Thyroid gland (tissue), 4 donors: ENCODE data around the gene DNHD1. TPM values are rescaled to one million over a fixed set of nuclear protein-coding genes. Genes with fewer than 3 reads are reported as not detected.
A peak's percentile ranks its signal among the peaks of the same experiment; 100 is the strongest.

ENCODE experiments used
- DNase-seq, 2 donors: peaks; one replicate each; pipeline ENCODE4 v3.0.0-alpha.2; 2019
- H3K27ac ChIP-seq, 3 donors: fragments of 200-600 bp; sonication (generic); 1 replicate in 2 of 3; 2 replicates in 1 of 3; pipeline ENCODE4 v1.5.1; 2016 to 2019; ENCODE audit warnings: mild to moderate bottlenecking in 1 of 3, moderate library complexity in 1 of 3
- H3K27me3 ChIP-seq: fragments of 200-600 bp; sonication (generic); one replicate; pipeline ENCODE4 v1.5.1; 2019
- H3K36me3 ChIP-seq, 2 donors: fragments of 200-600 bp; sonication (generic); one replicate each; pipeline ENCODE4 v1.5.1; 2016 to 2019
- H3K4me1 ChIP-seq, 2 donors: fragments of 200-600 bp; sonication (generic); one replicate each; pipeline ENCODE4 v1.5.1; 2017 to 2019
- H3K4me3 ChIP-seq, 3 donors: fragments of 200-600 bp; sonication (generic); replicated peaks in 1 of 3; 1 replicate in 2 of 3; 2 replicates in 1 of 3; pipeline ENCODE4 v1.5.1; 2016; ENCODE audit warnings: mild to moderate bottlenecking in 1 of 3
- H3K9me3 ChIP-seq: fragments of 200-600 bp; sonication (generic); one replicate; pipeline ENCODE4 v1.5.1; 2017
- CTCF ChIP-seq, 6 experiments: fragments of 200-600 bp in 3 of 6; fragments of 450-650 bp in 3 of 6; sonication (generic) in 3 of 6; IDR thresholded peaks; one replicate each; pipeline ENCODE4 v1.5.1; 2016 to 2019; ENCODE audit warnings: antibody characterized with exemption in 6 of 6, mild to moderate bottlenecking in 2 of 6, inconsistent platforms in 1 of 6, moderate library complexity in 1 of 6
- POLR2A ChIP-seq, 2 donors: fragments of 450-650 bp; IDR thresholded peaks; one replicate each; pipeline ENCODE4 v1.6.1; 2017; ENCODE audit warnings: antibody characterized with exemption in 2 of 2, mild to moderate bottlenecking in 2 of 2, moderate library complexity in 1 of 2
- WGBS, 2 donors: methylation state at CpG; one replicate each; pipeline ENCODE4 v1.1.5; 2017; 5-methylcytosine and 5-hydroxymethylcytosine counted together
- intact Hi-C: fragments of 100-400 bp; cut with DNase I; formaldehyde crosslinking; loops from one replicate; pipeline ENCODE4 v1.15.1; 2023
- total RNA-seq, 4 donors: library from RNA; depleted of rRNA; stranded (reverse); fragments of >200 nt; gene quantifications; one replicate each; pipeline ENCODE4 v1.2.3, GENCODE V29; 2016

DNHD1 gene
- total RNA-seq, 4 donors from 2014 or later: 10.9 to 21.8 (median 14.9) TPM

- Histone ChIP-seq H3K4me3 (peak overlapping the region; percentile 12 to 74 (median 34)), H3K36me3 (peaks cover 32 to 44% of the 10 kb centered on the region in 2 donors), H3K27me3 (no peaks in the 10 kb centered on the region), H3K27ac (peak overlapping the region; percentile 77 to 96 (median 80)), H3K4me1 (peaks cover 17 to 30% of the 10 kb centered on the region in 2 donors), H3K9me3 (no peaks in the 10 kb centered on the region)
- intact Hi-C loops: no loop called here
- DNase-seq: peak; percentile 24 to 46
- no peak for TF ChIP-seq POLR2A (IDR thresholded peaks at IDR 0.05)
- TF ChIP-seq CTCF (IDR thresholded peaks at IDR 0.05): no peak
- WGBS, 2 donors: 13 to 26% methylated on average over 24 to 39 of the region's 39 CpGs
Measured at GRCh38 chr11:6611092-6611962, 114.2 kb downstream of the DNHD1 start.

- TF ChIP-seq POLR2A (IDR thresholded peaks at IDR 0.05): no peak
- TF ChIP-seq CTCF (IDR thresholded peaks at IDR 0.05): no peak
Measured at GRCh38 chr11:6611963-6612212, 114.8 kb downstream of the DNHD1 start.

GRCh38 chr11:6612213-6613041 is 115.3 kb downstream of the DNHD1 start, which contains the start of gene TAF10:
Gene TAF10 (minus strand): TSS chr11:6612216. CDS start chr11:6612189, 27 bp downstream.
- 0 to 1% methylated on average over 31 to 34 of the region's 51 CpGs for WGBS, 2 donors
- Histone ChIP-seq H3K4me3 (peak within 1 kb of the TSS; percentile 12 to 74 (median 50)), H3K36me3 (peaks cover 32 to 44% of the 10 kb centered on the region in 2 donors), H3K27me3 (no peaks in the 10 kb centered on the region), H3K27ac (peak within 1 kb of the TSS; percentile 96 to 99 (median 99)), H3K9me3 (no peaks in the 10 kb centered on the region), H3K4me1 (peaks cover 12 to 21% of the 10 kb centered on the region in 2 donors)
- DNase-seq: peak; percentile 98
- intact Hi-C loops: no loop called here
- TF ChIP-seq POLR2A (IDR thresholded peaks at IDR 0.05) (peak in 1 of 2 donors; percentile 98), CTCF (IDR thresholded peaks at IDR 0.05) (peak in 4 of 6 experiments; percentile 34 to 63 (median 44))

More at GRCh38 chr11:6611963-6612212, 114.8 kb downstream of the DNHD1 start:
- DNase-seq: no peak
- H3K27me3 ChIP-seq: no peaks in the 10 kb centered on the region
- WGBS, 2 donors: 0% methylated on average over 3 to 12 of the region's 36 CpGs
- peak overlapping the region; percentile 12 to 74 (median 34) for H3K4me3 ChIP-seq
- H3K4me1 ChIP-seq: peaks cover 12 to 25% of the 10 kb centered on the region in 2 donors
- intact Hi-C loops: no loop called here
- H3K27ac ChIP-seq: peak overlapping the region; percentile 77 to 96 (median 80)
- H3K9me3 ChIP-seq: no peaks in the 10 kb centered on the region
- H3K36me3 ChIP-seq: peaks cover 32 to 44% of the 10 kb centered on the region in 2 donors

- Histone ChIP-seq H3K36me3 (peaks cover 25 to 37% of the 10 kb centered on the region in 2 donors), H3K9me3 (no peaks in the 10 kb centered on the region), H3K4me3 (no peak overlapping the region), H3K4me1 (peaks cover 18 to 27% of the 10 kb centered on the region in 2 donors), H3K27ac (peak overlapping the region in 2 of 3 donors; percentile 96 to 99), H3K27me3 (no peaks in the 10 kb centered on the region)
- intact Hi-C loops: no loop called here
- no peak for DNase-seq
- WGBS, 2 donors: 94 to 96% methylated on average over 3 of the region's 3 CpGs
- no peak for TF ChIP-seq POLR2A (IDR thresholded peaks at IDR 0.05)
- no peak for TF ChIP-seq CTCF (IDR thresholded peaks at IDR 0.05)
Measured at GRCh38 chr11:6613496-6613895, 116.4 kb downstream of the DNHD1 start.
